C4-2B (cell line): ENCODE measurements around the gene AP3B2.

Experiments
- H3K27ac ChIP-seq: fragments of 450-650 bp; 2 replicates; pipeline ENCODE4 v1.5.1; 2017
- ZFX ChIP-seq: fragments of 450-650 bp; IDR thresholded peaks from 2 replicates; pipeline ENCODE4 v1.6.1; 2017
- TF ChIP-seq, protein P1 (sequence below): fragments of 450-650 bp; conservative IDR thresholded peaks from 2 replicates; pipeline ENCODE4 v1.5.1; 2017; ENCODE audit warnings: mild to moderate bottlenecking

Gene AP3B2

DNA sequence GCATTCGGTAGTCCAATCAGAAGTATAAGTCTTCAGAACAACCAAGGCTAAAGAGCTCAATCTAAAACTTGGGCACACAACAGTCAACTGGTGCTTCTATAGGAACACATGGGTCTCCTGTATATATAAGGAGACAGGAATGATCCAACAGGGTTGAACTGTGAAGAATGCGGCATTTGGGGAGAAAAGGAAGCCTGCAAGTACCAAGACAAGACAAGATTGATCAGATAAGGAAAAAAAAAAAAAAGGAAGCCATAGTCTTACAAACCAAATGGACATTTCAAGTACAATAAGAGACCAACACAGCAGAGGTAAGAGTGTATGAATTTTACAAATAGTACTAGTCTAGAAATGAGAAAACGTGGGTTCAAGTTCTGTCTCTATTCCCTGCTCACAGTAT, 69.0 kb downstream of the AP3B2 start:
- TF ChIP-seq, protein P1, sequence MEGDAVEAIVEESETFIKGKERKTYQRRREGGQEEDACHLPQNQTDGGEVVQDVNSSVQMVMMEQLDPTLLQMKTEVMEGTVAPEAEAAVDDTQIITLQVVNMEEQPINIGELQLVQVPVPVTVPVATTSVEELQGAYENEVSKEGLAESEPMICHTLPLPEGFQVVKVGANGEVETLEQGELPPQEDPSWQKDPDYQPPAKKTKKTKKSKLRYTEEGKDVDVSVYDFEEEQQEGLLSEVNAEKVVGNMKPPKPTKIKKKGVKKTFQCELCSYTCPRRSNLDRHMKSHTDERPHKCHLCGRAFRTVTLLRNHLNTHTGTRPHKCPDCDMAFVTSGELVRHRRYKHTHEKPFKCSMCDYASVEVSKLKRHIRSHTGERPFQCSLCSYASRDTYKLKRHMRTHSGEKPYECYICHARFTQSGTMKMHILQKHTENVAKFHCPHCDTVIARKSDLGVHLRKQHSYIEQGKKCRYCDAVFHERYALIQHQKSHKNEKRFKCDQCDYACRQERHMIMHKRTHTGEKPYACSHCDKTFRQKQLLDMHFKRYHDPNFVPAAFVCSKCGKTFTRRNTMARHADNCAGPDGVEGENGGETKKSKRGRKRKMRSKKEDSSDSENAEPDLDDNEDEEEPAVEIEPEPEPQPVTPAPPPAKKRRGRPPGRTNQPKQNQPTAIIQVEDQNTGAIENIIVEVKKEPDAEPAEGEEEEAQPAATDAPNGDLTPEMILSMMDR = no peak
- no peak for TF ChIP-seq ZFX
- no peak overlapping the region for H3K27ac ChIP-seq

DNA sequence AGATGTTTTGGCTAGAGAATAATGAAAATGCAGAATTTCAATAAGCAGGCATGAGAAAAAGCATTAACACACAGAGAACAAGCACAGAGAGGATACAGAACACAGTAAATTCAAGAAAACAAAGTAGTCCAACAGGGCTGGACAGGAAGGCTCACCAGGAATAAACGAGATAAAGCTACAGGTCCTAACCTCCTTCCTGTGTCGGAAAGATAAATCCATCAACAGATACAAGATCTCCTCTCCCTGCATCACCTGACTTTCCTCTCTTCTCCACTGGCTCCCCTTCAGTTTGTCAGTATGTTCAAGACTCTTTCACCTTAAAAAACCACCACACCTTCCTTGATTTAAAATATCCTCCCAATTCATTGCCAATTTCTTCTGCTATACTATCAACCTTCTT, 73.9 kb downstream of the AP3B2 start:
- TF ChIP-seq, protein P1 = no peak
- TF ChIP-seq ZFX = no peak
- no peak overlapping the region for H3K27ac ChIP-seq

DNA sequence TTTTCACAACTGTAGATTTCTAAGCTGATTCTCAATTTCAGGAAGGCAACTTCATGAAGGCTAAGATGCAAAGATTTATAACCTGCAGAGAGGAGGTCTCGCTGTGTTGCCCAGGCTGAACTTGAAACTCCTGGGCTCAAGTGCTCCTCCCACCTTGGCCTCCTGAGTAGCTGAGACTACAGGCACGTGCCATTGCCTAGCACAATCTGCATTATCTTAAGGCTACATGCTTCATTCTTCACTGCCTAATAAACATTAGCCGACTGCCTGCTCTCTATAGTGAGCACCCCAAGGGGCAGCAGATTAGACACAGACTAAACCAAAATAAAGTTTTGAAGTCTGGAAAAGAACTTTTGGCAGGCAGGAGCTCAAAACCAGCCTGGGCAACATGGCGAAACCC, 79.6 kb downstream of the AP3B2 start:
- TF ChIP-seq, protein P1 = no peak
- no peak for TF ChIP-seq ZFX
- no peak overlapping the region; the same call in 1 of the 2 replicates for H3K27ac ChIP-seq

DNA sequence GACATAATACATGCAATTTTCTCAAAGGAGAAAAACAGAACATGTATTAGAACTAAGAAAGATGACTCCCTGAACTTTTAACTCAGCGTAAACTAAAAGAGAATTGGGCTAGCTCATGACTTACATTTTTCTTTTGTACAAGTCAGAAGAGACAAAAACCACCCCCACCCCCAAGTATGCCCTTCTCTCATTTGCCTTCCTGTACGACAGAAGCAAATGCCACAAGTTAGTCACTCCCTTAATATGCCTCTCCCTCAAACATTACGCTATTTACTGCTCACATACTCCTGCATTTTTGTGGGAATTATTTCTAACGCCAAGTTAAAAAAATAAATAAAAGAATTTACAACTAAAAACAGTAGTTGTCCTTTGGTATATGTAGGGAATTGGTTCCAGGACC, 84.5 kb downstream of the AP3B2 start:
- H3K27ac ChIP-seq = no peak overlapping the region
- no peak for TF ChIP-seq ZFX
- TF ChIP-seq, protein P1 = no peak

DNA sequence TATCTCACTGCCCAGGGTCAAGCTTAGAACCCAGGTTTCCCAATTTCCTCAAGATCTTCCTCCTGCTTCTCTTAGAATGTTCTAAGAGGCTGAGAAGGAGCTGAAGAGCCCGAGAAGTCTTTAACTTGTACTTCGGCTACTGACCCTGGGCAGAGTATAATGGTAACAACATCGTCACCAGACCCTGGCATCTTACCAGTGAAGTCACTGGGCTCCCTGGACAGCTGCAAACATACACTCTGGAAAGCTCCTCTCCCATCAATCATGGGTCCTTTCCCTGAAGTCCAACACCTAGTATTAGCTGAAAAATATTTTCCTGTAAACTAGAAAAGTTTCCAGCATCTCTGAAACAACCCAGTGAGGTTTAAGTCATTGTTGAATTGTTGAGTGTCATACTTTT, 85.2 kb downstream of the AP3B2 start:
- no peak overlapping the region for H3K27ac ChIP-seq
- TF ChIP-seq ZFX = no peak
- TF ChIP-seq, protein P1 = no peak

DNA sequence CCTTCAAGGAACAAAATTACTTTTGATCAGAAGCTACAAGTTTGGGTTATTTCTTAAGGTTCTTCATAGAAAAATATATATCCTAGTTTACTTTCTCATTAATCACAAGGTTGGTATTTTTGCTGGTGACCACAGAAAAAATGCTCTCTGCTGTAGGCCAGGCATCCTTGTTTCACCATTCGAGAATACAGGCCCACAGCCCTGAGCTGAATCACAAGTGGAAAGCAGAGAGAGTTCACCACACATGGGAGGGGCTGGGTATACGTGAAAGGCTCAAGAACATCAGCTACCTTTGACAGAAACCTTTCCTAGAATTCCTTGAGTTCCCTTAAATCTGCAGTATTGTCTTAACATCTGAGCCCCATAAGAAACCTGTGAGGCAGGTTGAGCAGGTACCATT, 85.7 kb downstream of the AP3B2 start:
- no peak overlapping the region for H3K27ac ChIP-seq
- no peak for TF ChIP-seq ZFX
- TF ChIP-seq, protein P1 = no peak

DNA sequence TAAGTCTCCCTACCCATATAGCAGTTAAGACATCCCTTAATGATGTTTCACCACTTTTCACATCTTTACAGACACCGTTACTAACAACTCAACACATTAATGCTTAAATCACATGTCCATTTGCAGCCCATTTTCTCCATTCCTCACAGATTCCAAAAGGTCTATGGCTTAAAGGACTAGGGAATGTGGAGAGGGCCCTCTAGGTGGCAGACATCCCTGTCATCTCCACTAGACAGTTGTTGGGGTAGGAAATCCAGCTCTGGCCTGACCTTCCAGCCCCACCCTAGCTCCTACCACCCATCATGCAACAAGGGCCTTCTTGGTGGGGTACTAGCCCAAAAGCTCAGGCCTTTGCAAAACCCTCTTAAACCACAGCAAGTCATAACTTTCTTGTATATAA, 87.7 kb downstream of the AP3B2 start:
- no peak for TF ChIP-seq ZFX
- TF ChIP-seq, protein P1 = peak; percentile 25
- H3K27ac ChIP-seq = no peak overlapping the region
